Pulmonary artery endothelial cell (primary cell): ENCODE results near the gene PRDM2. TPM values are rescaled to one million over a fixed set of nuclear protein-coding genes. Genes with fewer than 3 reads are reported as not detected.

Experiments
- DNase-seq: peaks from one replicate; pipeline ENCODE4 v3.0.0-alpha.2; 2011; ENCODE audit warnings: low read depth, low spot score
- total RNA-seq: library from RNA; depleted of rRNA; stranded (reverse); fragments of >200 nt; gene quantifications from 2 replicates; pipeline ENCODE4 v1.2.3, GENCODE V29; 2014

The PRDM2 gene
- total RNA-seq, 1 donor from 2014 or later = 4.9 TPM

DNA sequence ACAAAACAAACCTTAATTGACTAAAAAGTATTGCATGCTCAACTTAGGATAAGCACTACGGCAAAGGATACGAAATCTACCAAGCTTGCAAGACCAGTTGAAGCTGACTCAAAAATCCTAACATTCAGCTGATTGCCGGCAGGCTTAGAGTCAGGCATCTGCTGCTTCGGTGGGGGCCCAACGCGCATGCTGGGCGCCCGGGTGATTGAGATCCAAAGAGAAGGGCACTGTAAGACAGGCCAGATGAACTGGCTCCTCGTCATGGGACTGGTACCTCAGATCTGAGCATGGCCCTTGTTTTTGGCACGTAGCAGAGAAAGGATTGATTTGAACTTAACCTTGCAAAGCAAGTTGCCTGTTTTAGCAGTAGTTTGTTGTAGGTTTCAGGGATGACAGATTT lies 86.6 kb downstream of the PRDM2 start:
- DNase-seq = no peak

GRCh38 chr1:13788795-13789194 lies 88.8 kb downstream of the PRDM2 start:
- DNase-seq = no peak

- DNase-seq = no peak
Observed at GRCh38 chr1:13790290-13791030, 90.5 kb downstream of the PRDM2 start.

DNA sequence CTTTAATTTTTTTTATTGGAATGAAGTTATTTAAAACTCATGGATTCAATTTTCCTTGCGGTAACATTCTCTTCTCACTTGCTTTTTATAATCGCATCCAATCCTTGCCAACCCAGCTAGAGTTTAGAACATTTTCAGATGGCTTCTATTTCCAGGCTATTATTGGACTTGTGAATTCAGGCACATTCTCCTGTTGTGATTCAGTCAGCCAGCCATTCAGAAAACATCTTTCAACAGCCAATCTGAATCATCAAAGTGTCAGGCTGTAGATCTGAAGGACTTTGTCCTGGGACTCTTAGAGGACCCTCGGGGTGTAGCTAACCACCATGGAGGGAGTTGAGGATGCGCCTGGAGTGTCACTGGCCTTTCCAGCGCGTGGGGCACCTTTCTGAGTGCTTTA lies 92.4 kb downstream of the PRDM2 start:
- no peak for DNase-seq

DNA sequence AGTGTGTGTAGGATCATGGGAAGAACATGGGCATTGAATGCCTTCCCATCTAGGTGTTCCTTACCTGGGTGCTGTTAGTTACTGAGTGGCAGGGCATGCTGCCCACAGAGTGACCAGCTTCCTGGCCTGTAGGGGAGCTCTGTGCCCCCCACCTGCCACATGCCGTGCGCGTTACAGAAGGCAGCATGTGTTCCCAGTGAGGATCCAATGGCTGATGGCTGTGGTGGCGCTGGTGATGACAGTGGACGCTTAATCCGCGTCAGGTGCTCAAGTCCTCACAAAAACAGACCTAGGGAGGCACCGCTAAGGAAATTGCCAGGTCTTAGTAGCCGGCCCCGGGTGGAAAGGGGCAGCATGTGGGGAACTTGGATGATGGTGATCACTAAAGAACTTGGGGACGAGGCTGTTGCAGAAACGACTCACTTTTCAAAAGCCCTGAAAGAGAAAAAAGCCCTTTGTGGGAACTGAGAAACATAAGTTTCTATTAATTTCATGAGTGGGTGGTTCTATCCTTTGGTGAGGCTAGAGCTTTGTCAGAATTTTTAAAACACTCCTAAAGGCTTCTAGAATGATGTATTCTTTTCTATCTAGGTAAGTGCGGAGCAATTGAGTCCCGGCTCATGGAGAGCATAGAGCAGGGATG lies 93.2 kb downstream of the PRDM2 start:
- no peak for DNase-seq

- no peak for DNase-seq
Observed at GRCh38 chr1:13794231-13795187, 94.5 kb downstream of the PRDM2 start.

DNA sequence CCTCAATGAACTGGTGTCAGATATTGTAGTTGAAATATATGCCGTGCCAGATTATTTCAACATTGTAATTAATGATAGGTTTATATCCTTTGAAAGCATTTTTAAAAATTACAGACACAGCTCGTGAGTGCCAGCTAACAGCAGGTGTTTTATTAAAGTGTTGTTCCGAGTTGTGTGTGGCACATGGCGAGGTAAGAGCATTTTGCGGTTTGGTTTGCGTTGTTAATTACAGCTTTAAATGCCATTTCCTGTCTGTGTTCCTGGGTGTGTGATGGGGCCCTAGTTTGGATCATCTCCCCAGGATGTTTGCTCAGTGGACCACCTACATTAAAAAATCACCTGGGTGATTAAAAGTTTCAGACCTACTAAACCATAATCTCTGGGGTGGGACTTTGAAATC lies 97.4 kb downstream of the PRDM2 start:
- no peak for DNase-seq

DNA sequence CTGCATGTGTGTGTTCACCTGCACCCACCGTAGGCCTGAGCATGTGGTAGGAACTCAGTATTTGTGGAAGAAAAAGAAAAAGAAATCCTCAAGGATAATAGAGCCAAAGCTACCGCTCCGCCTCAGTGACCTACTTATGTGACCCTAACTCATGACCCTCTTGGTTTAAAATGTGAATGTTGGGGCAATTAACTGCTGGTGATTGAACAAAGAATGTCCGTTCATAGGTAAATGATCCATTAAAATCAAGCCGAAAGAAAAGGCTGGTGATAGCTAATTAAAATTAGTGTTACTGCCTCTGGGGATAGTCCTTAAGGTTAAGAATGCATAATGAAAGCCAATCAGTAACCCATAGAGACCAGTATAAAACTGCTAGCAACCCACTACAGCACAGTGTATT lies 98.1 kb downstream of the PRDM2 start:
- no peak for DNase-seq

DNA sequence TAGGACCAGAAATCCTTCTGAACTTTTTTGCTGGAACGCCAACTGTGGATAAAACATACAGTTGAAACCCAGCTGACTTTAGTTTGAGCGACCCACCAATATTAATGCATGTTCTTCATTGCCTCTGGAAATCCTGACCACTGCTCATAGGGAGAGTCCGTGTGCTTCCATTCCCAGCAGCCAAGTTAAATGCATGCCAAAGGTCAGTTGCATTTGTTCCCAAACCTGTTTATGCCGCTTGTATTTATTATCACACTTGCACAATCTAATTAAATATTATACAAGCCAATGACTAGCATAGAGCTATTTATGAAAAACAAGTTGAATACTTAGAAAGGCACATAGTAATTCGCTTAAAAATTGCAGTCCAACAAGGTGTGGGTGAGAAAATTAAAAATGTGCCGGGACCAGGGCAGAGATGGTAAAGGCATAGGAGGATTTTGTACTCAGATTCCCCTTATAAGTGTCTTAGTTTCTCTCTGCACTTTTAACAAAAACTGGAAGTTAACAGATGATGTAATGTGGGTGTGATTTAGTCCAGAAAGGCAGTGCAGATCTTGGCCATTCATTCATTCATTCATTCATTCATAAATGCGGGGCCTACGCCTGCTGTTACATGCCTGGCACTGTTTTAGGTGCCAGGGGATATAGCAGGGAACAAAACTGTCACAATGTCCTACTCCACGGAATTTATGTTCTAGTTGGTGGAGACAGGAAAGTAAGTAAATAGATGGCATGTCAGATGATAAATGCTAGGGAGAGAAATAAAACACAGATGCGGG lies 99.7 kb downstream of the PRDM2 start:
- DNase-seq = no peak

DNA sequence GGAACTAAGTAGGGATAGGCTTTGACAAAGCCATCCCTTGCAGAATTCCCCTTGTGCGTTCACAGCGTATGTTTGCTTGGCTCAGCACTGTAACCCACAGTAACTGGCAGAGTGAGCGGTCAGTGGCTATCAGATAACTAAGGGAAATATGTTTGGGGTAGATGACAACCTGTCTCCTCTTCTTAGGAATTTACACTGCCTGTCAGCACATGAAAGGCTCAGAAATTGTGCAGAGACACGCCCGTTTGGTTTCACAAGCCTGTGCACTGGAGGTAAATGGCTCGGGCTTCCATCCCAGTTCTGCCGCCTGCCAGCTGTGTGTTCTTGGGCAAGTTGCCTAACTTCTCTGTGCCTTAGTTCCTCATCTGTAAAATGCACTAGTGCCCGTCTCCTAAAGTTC lies 101.2 kb downstream of the PRDM2 start:
- no peak for DNase-seq

DNA sequence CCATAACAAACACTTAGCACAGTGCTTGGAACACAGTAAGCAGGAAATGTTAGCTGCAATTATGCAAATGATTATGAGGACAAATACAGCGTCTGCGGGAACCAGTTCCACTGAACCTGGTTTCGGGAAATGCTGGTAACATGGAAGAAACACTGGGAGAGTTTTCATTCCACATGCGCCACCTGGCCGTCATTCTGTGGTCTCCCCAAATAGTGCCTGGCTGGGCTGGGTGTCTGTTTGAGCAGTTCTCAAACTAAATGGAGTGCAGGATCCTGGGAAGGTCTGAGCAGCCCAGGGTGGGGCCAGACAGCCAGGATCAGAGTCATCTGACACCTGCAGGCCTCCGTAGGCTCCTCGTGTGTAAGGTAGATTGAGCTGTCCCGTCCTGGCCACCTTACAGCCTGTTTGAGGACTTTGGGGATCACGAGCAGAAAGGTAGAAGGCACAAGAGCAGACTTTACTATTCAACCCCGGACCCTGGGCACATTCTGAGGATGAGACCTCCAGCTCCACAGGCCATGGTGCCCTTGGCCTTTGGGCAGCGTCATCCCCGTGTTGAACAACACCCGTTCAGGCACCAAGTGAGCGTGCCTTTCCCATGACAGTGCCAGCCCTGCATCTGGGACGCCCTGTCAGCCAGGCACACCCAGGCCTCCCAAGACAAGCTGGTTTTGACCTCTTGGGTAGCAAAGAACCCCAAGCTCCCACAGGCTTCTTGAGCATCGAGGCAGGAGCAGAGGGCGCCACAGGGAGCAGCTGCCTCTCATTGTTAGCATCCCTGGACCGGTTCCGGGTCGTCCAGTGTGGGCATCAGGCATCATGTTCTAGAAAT lies 101.9 kb downstream of the PRDM2 start:
- no peak for DNase-seq

DNA sequence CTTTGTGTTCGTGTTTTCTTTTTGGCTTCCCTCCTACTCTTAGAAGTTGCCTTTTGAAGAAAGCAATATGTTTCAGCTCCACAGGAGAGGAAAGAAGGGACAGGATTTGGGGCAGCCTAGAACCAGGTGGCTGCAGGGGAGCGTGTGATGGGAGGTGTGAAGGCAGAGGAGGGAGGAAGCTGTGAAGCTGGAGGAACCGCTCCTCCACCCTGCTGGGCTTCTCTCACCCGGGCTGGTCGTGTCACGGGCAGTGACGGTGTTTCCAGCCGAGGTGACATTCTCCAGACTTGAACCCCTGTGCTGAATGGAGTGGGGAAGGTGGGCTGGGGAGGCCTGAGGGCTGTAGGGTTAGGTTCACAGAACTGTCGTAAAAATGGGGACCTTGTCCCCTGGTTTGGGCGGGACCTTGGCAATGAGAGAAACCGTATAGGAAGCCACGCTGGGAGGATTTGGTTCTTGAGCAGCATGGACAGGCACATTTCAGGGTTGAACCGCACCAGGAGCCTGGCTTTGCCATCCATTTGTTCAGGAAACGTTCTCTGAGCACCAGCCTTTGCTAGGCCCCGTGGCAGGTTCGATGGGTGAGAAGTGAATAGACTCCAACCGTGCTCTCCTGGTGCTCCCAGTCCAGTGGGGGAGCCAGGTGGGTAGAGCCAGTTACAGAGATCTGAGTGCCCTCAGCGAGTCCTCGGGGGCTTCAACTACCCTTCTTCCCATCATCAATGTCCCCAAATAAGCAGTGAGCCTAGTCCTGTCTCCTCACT lies 103.0 kb downstream of the PRDM2 start:
- DNase-seq = no peak

DNA sequence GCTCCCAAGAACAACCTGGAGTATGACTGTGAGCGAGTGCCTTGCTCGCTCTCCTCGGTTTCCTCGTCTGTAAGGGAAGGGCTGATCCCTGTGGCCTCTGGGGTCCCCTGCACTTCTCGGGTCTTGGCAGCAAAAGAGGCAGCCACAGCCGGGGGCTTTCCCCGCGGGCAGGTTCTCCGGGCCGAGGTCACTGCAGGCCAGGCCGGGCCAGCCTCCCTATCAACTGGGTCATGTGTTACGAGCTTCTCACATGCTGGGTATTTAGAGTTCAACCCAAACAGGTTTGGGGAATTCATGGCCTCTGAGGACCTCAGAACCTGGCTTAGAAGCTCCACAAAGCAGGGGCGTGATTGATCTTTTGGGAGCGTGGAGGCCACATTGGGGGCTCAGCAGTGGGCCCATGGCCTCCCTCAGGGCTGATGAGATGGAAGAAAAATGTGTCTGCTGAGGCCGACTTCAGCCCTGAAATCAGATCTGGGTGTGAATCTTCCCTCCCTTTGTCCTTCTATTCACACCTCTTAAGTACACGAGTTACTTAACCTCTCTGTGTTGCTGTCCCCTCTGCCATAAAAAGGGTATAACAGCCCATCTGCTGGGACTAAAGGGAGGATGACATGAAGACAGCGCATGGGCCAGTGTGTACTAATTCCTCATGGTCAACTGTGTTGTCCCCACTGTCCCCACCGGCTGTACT lies 103.7 kb downstream of the PRDM2 start:
- no peak for DNase-seq

GRCh38 chr1:13804240-13804633 lies 104.2 kb downstream of the PRDM2 start:
- DNase-seq = no peak

DNA sequence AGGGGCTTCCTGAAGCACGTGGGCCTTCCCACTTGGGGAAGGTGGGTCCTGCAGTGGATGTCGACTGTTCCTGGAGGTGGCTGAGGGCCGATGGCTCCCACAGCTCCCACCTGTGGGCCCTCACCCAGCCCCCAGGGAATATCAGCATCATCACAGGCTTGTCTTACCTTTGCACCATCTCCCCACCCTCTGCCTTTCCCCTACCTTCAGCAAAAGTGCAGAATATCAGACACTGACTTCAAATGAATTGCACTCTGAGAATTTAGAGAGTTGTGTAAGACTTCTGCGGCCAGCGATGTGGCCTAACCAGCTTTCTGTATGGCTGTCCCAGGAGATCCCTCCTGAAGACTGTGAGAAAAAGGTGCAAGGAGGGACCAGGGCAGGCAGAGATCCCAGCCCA lies 105.4 kb downstream of the PRDM2 start:
- no peak for DNase-seq

- no peak for DNase-seq
Observed at GRCh38 chr1:13806108-13806507, 106.1 kb downstream of the PRDM2 start.

DNA sequence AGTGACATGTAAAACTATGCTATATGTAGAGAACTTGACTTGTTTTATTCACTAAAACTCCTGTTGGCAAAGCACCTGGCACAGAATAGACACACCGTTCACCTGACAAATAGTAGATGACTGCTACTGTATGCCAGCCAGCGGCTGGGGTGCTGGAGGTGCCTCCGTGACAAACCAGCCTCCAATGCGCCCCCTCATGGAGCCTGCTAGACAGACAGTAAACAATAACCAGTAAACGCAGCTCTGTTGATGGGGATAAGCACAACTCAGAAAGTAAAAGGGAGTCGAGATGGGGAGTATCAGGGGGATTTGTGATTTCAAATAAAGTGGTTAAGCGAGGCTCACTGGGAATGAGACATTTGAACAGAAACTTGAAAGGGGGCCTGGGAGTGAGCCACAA lies 107.2 kb downstream of the PRDM2 start:
- no peak for DNase-seq

- no peak for DNase-seq
Observed at GRCh38 chr1:13808729-13809131, 108.7 kb downstream of the PRDM2 start.
